NAMALWA (cell line): ENCODE data around the gene CALCOCO2.
"Not testable (repeated sequence)": the region's sequence is repeated elsewhere in the genome, so short reads cannot be mapped to it uniquely, and the experiment has no call there.

ENCODE experiments used
- DNase-seq: peaks from one replicate; pipeline ENCODE4 v3.0.0-alpha.2; 2015; ENCODE audit warnings: low spot score

Gene CALCOCO2

GRCh38 chr17:48830840-48831548 lies at the start of gene CALCOCO2:
TSS of gene CALCOCO2 (plus strand) at chr17:48831035. CDS start at chr17:48841708, 10,673 bp downstream.
- peak; percentile 95 for DNase-seq

- DNase-seq = no peak
Measured at GRCh38 chr17:48787828-48788227, 43.0 kb upstream of the CALCOCO2 start.

DNA sequence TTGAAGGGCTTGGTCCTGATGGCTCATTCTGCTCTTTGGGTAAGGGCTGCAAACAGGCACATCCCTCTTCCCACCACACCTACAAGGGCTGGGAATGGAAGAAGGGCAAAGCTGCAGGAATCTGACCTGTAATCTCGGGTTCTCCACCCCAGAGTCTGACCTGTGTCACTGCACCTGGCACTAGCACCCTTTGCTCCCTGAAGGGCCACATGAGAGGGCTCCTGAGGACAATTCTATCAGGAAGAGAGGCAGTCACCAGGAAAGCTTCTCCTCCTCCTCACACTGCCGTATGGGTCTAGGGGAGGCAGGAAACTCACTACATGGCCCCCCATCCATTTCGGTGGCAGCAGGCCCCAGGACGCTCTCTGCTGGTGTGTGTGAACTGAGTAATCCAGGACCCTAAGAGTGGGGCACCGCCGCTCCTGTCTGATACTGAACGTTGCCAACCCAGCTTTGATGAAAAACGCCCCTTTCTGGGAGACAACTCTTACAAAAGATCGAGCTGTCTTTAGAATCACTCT lies 40.2 kb upstream of the CALCOCO2 start:
- DNase-seq = no peak

DNA sequence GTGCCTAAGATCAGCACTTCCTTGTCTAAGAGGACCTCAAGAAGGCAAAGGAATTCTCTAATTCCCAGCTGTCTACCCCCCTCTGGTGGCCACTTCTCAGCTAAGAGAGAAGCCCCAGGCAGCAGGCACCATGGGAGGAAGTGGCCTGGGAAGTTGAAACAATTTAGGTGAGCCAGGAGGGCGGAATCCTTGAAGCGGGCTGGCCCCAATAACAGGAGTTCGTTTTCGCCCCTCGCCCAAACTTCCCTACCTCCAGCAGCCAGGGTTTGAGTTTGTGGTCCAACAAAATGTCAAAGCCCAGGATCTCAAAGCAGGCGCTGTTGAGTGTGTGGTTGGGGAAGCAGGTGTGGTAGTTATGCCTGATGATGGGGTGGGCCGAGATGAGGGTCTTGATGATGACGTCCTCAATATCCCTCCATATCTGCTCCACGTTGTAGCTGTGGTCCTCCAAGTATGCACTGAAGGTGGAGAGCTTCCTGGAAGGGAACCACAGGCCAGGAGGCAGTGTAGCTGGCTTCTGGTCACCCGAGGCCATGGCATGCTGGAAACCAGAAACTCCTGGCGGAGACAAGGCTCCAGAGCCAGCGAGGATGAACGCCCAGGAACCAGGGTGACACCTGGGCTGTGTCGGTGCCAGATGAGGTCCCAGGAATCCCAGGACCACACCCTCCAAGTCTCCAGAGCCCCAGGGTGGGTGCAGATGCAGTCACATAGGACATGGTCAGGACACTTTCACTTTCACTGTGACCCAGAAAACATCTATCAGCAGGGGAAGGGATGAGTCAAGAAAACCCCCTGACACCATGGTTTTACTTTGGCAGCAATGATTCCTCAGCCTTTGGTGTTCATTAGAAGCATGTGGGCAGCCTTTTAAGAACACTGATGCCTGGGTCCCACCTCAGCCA lies 39.5 kb upstream of the CALCOCO2 start:
- peak; percentile 40 for DNase-seq

GRCh38 chr17:48792033-48792798 lies 38.6 kb upstream of the CALCOCO2 start:
- DNase-seq = no peak

GRCh38 chr17:48795444-48796162 lies 35.2 kb upstream of the CALCOCO2 start:
- no peak for DNase-seq

DNA sequence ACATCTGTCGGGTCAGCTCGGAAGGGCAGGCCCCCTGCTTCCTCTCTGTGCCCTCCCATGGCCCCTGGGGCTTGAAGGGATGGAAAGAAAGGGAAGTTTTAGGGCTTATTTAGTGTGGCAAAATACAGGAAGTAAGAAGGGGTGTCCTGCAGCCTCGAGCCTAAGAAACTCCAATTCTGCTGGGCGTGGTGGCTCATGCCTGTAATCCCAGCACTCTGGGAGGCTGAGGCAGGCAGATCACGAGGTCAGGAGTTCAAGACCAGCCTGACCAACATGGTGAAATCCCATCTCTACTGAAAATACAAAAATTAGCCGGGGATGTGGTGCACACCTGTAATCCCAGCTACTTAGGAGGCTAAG lies 34.7 kb upstream of the CALCOCO2 start:
- DNase-seq = not testable (repeated sequence)

DNA sequence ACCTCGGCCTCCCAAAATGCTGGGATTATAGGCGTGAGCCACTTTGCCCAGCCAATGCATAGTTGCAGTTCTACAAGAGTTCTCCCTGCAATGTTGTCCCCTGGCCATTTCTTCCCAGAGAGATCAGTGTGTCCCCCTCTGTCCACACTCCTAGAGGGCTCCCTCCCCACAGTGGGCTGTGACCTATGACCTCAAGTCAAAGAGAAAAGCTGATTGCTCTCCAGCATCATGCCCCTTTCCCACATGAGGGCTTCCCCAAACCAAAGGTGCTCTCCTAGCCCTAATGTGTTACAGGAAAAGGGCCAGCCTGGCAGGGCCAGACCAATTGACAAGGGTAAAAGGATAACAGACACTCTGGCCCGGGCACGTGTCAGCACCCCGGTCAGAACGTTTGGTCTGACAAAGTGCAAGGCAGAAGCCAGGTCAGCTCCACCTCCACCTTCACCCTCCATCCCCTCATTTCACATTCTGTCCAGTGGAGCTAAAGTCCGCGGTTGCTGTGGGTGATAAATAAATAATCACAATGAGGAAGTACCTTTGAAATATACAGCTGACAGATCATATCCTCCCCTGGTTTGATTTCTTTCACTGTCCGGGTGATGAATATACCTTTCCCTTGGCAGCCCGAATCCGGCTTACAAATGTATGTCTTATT lies 31.6 kb upstream of the CALCOCO2 start:
- DNase-seq = no peak

GRCh38 chr17:48800626-48801217 lies 30.1 kb upstream of the CALCOCO2 start:
- no peak for DNase-seq

DNA sequence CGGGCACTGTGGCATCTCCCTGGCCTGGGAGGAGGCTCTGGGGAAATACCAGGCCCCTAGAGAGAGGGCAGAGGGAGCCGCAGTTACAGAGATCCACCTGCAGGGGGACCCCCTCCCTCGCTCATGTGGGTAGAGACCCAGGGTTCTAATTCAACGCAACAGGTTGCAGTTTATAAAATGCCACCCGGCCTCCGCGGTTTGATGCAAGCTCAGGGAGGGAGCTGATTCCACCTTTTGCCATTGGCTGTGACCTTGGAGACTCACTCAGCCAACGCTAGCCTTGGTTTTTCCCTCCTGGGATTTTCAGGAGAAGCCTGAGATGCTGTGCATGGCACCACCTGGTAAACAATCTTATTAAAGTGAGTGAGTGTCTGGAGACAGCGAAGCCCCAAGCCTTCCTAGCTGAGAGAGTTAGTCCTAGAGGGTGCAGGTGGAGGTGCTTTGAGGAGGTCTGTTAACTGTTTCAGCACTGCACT lies 25.9 kb upstream of the CALCOCO2 start:
- DNase-seq = peak; percentile 76

DNA sequence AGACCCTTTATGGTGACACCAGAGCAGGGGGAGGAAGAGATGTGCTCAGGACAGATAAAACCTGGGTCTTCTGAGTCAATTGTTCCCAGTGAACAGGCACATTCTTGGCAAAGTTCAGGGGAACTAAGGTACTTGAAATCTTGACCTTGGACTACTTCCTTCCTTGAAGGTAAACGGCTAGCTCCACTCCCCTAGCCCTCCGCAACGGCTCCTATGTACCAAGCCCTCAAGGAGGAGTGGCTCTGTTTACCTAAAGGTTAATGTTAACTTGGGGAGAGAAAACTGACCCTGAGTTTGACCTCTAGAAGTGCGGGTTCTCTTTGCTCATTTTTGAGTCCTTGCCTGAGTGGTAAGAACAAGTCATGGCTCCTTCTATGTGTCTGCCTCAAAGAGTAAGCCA lies 21.7 kb upstream of the CALCOCO2 start:
- DNase-seq = no peak

- DNase-seq = no peak
Measured at GRCh38 chr17:48812001-48812400, 18.8 kb upstream of the CALCOCO2 start.

GRCh38 chr17:48814504-48814903 lies 16.3 kb upstream of the CALCOCO2 start:
- DNase-seq = peak; percentile 76

DNA sequence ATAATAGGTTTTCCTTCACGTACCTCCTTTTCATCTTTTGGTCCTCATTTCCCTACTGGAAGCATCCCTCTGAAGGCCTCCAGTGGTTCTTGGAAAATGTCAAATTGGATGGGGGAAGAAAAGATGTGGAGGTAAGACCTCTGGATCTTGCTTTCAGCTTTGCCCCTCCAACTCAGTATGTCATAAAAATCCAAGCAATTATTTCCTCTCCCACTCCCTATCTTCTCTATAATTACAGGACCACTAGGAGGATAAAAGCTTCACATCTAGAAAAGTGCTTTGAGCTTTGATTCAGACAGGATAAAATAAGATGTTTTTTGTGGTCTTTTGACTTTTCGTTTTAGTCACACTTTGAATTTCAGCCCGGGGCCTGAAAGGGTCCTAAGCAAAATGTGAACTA lies 15.5 kb upstream of the CALCOCO2 start:
- DNase-seq = no peak

GRCh38 chr17:48816438-48816773 lies 14.4 kb upstream of the CALCOCO2 start:
- DNase-seq = no peak

DNA sequence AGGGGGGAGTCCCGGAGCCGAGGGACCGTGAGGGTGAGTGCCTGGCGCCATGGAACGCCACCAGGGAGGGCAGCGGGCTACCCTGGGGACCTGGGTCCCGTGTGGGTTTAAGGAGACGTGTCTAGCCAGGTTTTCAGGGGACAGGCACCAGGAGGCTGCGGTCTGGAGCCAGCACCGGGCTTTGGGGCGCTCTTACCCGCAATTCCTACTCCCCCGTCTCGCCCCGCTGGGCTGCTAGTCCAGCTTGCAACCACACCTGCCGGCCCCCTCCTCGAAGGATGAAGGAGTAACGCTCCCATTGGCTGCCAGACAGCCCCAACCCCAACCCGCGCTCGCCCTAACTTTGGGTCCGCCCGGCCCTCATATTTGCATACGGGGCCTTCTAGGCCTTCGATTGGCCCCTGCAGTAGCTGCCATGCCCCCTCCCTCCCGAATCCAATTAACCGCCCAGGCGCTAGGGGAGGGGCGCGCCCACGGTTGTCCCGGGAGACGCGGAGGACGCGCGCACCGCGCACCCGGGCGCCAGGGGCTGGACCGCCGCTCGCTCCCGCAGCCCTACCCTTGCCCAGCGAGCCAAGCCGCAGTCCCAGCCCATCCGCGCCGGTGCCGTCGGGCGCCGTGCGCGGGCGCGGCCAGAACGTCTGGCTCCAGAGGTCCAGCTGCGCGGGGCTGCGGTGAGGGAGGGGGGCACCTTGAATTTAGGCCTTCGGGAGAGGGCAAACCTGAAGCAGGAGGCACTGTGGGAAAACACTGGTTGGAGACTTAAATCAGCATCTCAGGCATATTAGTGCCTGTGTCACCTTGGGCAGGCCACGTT lies 13.9 kb upstream of the CALCOCO2 start, which contains the start of gene TTLL6:
Gene TTLL6 (minus strand): TSS at position 456 of the 817 bp plus-strand sequence. CDS start 157 bp downstream, at position 299.
- peak; percentile 63 for DNase-seq

DNA sequence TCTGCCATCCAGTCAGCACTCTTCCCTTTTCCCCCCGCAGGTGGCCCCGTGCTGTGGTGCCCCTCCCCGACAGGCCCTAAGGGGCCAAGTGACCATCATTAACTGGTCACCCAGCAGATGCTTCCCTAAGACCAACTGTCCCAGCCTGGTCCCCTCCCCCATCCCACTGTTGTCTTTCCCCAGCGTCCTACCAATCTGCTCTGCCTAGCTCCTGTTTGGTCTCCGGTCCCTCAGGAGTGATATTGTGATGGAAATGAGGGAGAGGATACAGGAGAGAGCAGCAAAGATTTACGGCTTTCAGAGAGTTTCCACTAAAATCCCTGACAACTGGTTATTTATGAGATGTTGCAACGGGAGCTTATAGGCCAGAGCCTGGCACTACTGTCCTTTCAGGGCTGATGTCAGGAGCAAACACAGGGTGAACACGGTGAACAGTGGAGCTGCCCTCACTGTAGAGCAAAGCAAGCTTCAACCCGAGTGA lies 12.4 kb upstream of the CALCOCO2 start:
- no peak for DNase-seq

GRCh38 chr17:48819466-48819865 lies 11.4 kb upstream of the CALCOCO2 start:
- DNase-seq = no peak

DNA sequence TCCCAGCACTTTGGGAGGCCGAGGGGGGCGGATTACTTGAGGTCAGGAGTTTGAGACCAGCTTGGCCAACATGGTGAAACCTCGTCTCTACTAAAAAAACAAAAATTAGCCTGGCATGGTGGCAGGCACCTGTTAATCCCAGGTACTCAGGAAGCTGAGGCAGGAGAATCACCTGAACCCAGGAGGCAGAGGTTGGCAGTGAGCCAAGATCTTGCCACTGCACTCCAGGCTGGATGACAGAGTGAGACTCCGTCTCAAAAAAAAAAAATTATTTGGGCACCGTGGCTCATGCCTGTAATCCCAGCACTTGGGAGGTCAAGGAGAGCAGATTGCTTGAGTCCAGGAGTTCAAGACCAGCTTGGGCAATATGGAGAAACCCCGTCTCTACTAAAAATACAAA lies 9.9 kb upstream of the CALCOCO2 start:
- DNase-seq = not testable (repeated sequence)
